Ovary (tissue), 9 donors: ENCODE measurements around the gene WDFY4. TPM values are rescaled to one million over a fixed set of nuclear protein-coding genes. Genes with fewer than 3 reads are reported as not detected.

ENCODE experiments used
- DNase-seq, 5 donors: peaks; one replicate each; pipeline ENCODE4 v3.0.0-alpha.2; 2019 to 2020
- H3K27ac ChIP-seq, 2 donors: fragments of 200-600 bp; one replicate each; pipeline versions ENCODE4 v1.5.1 to v1.8.0; 2019 to 2022
- H3K27me3 ChIP-seq: fragments of 200-600 bp; one replicate; pipeline ENCODE4 v1.8.0; 2022
- H3K36me3 ChIP-seq: fragments of 200-600 bp; sonication (generic); one replicate; pipeline ENCODE4 v1.5.1; 2019
- H3K4me1 ChIP-seq: one replicate; pipeline ENCODE4 v1.8.1; 2013; ENCODE audit warnings: mild to moderate bottlenecking, moderate library complexity; ENCODE audit not compliant: insufficient read depth
- H3K4me3 ChIP-seq: fragments of 200-600 bp; sonication (generic); one replicate; pipeline ENCODE4 v1.5.1; 2017
- H3K9me3 ChIP-seq, 2 donors: fragments of 200-600 bp in 1 of 2; sonication (generic) in 1 of 2; one replicate each; pipeline versions ENCODE4 v1.5.1 to v1.8.1; 2013 to 2019; ENCODE audit warnings: mild to moderate bottlenecking in 1 of 2, moderate library complexity in 1 of 2
- EP300 ChIP-seq: sonication (generic); formaldehyde crosslinking; IDR thresholded peaks from one replicate; pipeline ENCODE4 v1.6.1; 2017; ENCODE audit warnings: antibody characterized with exemption
- POLR2A ChIP-seq: fragments of 450-650 bp; IDR thresholded peaks from one replicate; pipeline ENCODE4 v1.6.1; 2017; ENCODE audit warnings: antibody characterized with exemption, mild to moderate bottlenecking, moderate library complexity
- WGBS, 3 donors: extraction: QIAGEN DNeasy Blood & Tissue Kit in 1 of 3; methylation state at CpG; one replicate each; pipeline versions ENCODE4 v1.1.5 to v1.1.7; 2013 to 2017; 5-methylcytosine and 5-hydroxymethylcytosine counted together
- intact Hi-C, 4 donors: fragments of 100-400 bp; cut with DNase I; formaldehyde crosslinking; loops; one replicate each; pipeline versions ENCODE4 v1.11.0 to v1.15.1; 2022 to 2023
- polyA plus RNA-seq, 2 donors: library from polyadenylated mRNA; stranded (reverse); fragments of 200-250 nt in 1 of 2; fragments of 350-450 nt in 1 of 2; fragmentation: Illumina TruSeq in 1 of 2; extraction: RNeasy Lipid Tissue Mini Kit (QIAGEN cat#74804) in 1 of 2; gene quantifications; one replicate each; pipeline ENCODE4 v1.2.3, GENCODE V29; 2013 to 2014
- total RNA-seq, 7 donors: library from RNA; depleted of rRNA in 2 of 7; stranded (reverse); fragments of >200 nt in 2 of 7; fragmentation: NEBNext Ultra II Directional in 3 of 7; extraction: Animal tissue kit (Norgen Biotek cat#: 25700) in 3 of 7; gene quantifications; one replicate each; pipeline versions ENCODE4 v1.1.0 to v1.2.4, GENCODE V29; 2016 to 2023
- TF ChIP-seq, protein P1 (sequence below), 3 donors: fragments of 450-650 bp in 2 of 3; fragments of 200-600 bp in 1 of 3; IDR thresholded peaks; one replicate each; pipeline versions ENCODE4 v1.5.1 to v1.8.0; 2016 to 2022; ENCODE audit warnings: antibody characterized with exemption in 3 of 3, mild to moderate bottlenecking in 1 of 3
- donor health status: DM: no; HTN: no; CAD: no; lungs with moderate emphysema.
- donor health status: DM: no; HTN: no; CAD: no.
- donor health status: Bipolar disorder and iron deficiency.
- donor health status: DM: yes; HTN: yes; CAD: no.
- donor health status: DM: no; HTN: no; CAD: no.
- donor health status: DM: yes; HTN: yes; CAD: no.

Gene WDFY4
- total and polyA plus RNA-seq, 9 donors = 0.54 to 4.2 (median 1.7) TPM

DNA sequence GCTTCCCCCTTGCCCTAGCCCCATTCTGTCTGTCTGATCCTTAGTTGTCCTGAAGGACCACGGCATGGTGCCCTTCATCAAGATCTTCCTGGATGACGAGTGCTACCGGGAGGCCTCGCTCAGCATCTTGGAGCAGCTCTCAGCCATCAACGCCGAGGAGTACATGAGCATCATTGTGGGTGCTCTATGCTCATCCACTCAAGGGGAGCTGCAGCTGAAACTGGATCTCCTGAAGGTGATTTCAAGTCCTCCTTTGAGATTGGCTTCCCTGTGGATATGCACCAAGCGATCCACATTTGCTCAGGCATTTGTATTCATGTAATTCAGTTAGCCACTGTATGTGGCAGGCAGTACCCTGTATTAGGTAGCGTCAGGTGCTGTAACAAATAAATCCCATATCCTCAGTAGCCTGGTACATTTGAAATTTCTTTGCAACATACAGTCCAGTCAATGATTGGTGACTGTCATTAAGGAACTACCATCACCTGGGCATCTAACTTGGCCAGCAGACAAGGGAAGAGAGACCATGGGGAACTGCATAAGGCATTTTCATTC is 51.2 kb downstream of the WDFY4 start:
- Histone ChIP-seq H3K4me3 (no peak overlapping the region), H3K4me1 (no peaks in the 10 kb centered on the region), H3K27me3 (no peaks in the 10 kb centered on the region), H3K9me3 (no peaks in the 10 kb centered on the region), H3K27ac (no peak overlapping the region), H3K36me3 (no peaks in the 10 kb centered on the region)
- intact Hi-C loops = no loop called here
- WGBS, 3 donors = 88 to 93% (median 93%) methylated on average over 8 of the region's 8 CpGs
- TF ChIP-seq EP300 (no peak), POLR2A (no peak)
- TF ChIP-seq, protein P1, sequence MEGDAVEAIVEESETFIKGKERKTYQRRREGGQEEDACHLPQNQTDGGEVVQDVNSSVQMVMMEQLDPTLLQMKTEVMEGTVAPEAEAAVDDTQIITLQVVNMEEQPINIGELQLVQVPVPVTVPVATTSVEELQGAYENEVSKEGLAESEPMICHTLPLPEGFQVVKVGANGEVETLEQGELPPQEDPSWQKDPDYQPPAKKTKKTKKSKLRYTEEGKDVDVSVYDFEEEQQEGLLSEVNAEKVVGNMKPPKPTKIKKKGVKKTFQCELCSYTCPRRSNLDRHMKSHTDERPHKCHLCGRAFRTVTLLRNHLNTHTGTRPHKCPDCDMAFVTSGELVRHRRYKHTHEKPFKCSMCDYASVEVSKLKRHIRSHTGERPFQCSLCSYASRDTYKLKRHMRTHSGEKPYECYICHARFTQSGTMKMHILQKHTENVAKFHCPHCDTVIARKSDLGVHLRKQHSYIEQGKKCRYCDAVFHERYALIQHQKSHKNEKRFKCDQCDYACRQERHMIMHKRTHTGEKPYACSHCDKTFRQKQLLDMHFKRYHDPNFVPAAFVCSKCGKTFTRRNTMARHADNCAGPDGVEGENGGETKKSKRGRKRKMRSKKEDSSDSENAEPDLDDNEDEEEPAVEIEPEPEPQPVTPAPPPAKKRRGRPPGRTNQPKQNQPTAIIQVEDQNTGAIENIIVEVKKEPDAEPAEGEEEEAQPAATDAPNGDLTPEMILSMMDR (IDR thresholded peaks at IDR 0.05) = no peak
- DNase-seq = no peak

DNA sequence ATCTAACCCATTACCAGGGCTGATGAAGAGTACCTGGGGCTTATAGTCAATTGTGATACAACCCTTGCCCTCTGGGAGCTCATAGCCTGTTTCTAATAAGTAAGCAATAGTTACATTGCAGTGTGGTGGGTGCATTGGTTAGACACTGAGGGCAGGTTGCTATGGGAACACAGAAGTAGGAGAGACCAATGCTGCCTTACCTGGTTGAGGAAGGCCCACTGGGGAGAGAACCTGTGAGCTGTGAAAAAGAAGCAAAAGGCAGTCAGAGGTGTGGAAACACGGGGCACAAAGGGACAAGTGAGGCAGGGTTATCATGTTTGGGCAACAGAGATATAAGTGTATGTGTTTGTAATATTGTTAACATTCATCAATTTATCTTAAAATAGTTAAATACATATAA is 51.9 kb downstream of the WDFY4 start:
- WGBS, 3 donors = 0 to 64% (median 59%) methylated on average over 1 of the region's 1 CpG
- Histone ChIP-seq H3K27ac (no peak overlapping the region), H3K4me1 (no peaks in the 10 kb centered on the region), H3K27me3 (no peaks in the 10 kb centered on the region), H3K9me3 (no peaks in the 10 kb centered on the region), H3K36me3 (no peaks in the 10 kb centered on the region), H3K4me3 (no peak overlapping the region)
- intact Hi-C loops = no loop called here
- no peak for DNase-seq
- TF ChIP-seq POLR2A = no peak
- TF ChIP-seq EP300 = no peak
- TF ChIP-seq, protein P1 (IDR thresholded peaks at IDR 0.05) = no peak

DNA sequence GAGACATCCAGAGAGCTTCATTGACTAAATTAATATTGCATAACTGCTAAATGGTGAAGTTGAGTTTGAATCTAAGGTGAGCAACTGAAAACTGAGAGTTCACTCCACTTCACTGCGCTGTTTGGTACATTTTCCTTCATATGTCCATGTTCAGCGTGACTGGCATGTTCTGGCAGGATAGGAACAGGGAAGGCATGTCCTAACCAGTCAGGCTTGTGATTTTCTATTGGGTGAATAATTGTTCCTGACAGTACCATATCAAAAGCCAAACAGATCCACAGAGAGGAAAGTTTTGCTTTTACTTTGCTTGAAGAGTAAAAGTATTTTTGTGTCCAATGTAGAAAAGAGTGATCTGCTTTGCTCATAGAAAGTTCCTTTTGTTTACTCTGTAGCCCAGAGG is 53.2 kb downstream of the WDFY4 start:
- Histone ChIP-seq H3K4me3 (no peak overlapping the region), H3K4me1 (no peaks in the 10 kb centered on the region), H3K9me3 (no peaks in the 10 kb centered on the region), H3K27me3 (no peaks in the 10 kb centered on the region), H3K36me3 (no peaks in the 10 kb centered on the region), H3K27ac (no peak overlapping the region)
- DNase-seq = no peak
- TF ChIP-seq POLR2A (no peak), EP300 (no peak)
- TF ChIP-seq, protein P1 (IDR thresholded peaks at IDR 0.05) = no peak
- WGBS, 3 donors = 84 to 92% (median 90%) methylated on average over 2 of the region's 2 CpGs
- intact Hi-C loops = no loop called here

- intact Hi-C loops = no loop called here
- Histone ChIP-seq H3K9me3 (no peaks in the 10 kb centered on the region), H3K4me1 (no peaks in the 10 kb centered on the region), H3K36me3 (no peaks in the 10 kb centered on the region), H3K4me3 (no peak overlapping the region), H3K27ac (no peak overlapping the region), H3K27me3 (no peaks in the 10 kb centered on the region)
- 31 to 34% (median 33%) methylated on average over 7 of the region's 7 CpGs for WGBS, 3 donors
- no peak for DNase-seq
- no peak for TF ChIP-seq POLR2A
- TF ChIP-seq EP300 = no peak
- TF ChIP-seq, protein P1 (IDR thresholded peaks at IDR 0.05) = no peak
Measured at GRCh38 chr10:48739170-48739569, 54.5 kb downstream of the WDFY4 start.
